WTC11 (cell line): ENCODE results near the gene RBMS2. TPM values are rescaled to one million over a fixed set of nuclear protein-coding genes. Genes with fewer than 3 reads are reported as not detected.

Experiments
- ATAC-seq: fragments of 200-7000 bp; cut with Tn5 transposase; 2 replicates; pipeline ENCODE4 v1.10.0; 2021; ENCODE audit warnings: mild to moderate bottlenecking, moderate library complexity
- CTCF ChIA-PET: fragments of 300-600 bp; sonication (Branson Sonifier 250); formaldehyde crosslinking; loops from one replicate; lab custom pipeline; 2021; ENCODE audit warnings: antibody characterized with exemption; lab: Charles Lee
- POLR2A ChIA-PET: fragments of 350-600 bp; sonication (Branson Sonifier 250); formaldehyde crosslinking; loops from one replicate; lab custom pipeline; 2021; ENCODE audit warnings: antibody characterized with exemption; lab: Charles Lee
- DNase-seq: peaks from one replicate; pipeline ENCODE4 v3.0.0; 2021; ENCODE audit warnings: low spot score
- H3K27ac Mint-ChIP-seq: 2 replicates; pipeline ENCODE4 v1.8.0; 2021; ENCODE audit warnings: mixed read lengths
- H3K27me3 Mint-ChIP-seq: 2 replicates; pipeline ENCODE4 v1.8.0; 2021; ENCODE audit warnings: low read depth, mild to moderate bottlenecking, moderate library complexity, mixed read lengths
- H3K36me3 Mint-ChIP-seq: 2 replicates; pipeline ENCODE4 v1.8.0; 2021; ENCODE audit warnings: mixed read lengths
- H3K4me1 Mint-ChIP-seq: 2 replicates; pipeline ENCODE4 v1.8.0; 2022; ENCODE audit warnings: mixed read lengths
- H3K4me3 Mint-ChIP-seq: 2 replicates; pipeline ENCODE4 v1.8.0; 2021; ENCODE audit warnings: mild to moderate bottlenecking, moderate library complexity, mixed read lengths
- H3K9me3 Mint-ChIP-seq: 2 replicates; pipeline ENCODE4 v1.8.0; 2021; ENCODE audit warnings: mixed read lengths
- AFF4 ChIP-seq: sonication (generic); formaldehyde crosslinking; IDR thresholded peaks from 2 replicates; pipeline ENCODE4 v1.8.1; 2023; ENCODE audit warnings: mild to moderate bottlenecking, missing genetic modification reagents, borderline replicate concordance
- AR ChIP-seq: fragments of 250-450 bp; sonication (Bioruptor Pico); IDR thresholded peaks from 2 replicates; pipeline ENCODE4 v1.9.0; 2021; ENCODE audit warnings: mild to moderate bottlenecking
- ARID4B ChIP-seq: sonication (generic); formaldehyde crosslinking; IDR thresholded peaks from 2 replicates; pipeline ENCODE4 v1.8.0; 2023; ENCODE audit warnings: missing genetic modification reagents, mild to moderate bottlenecking, borderline replicate concordance
- ATF2 ChIP-seq: sonication (generic); formaldehyde crosslinking; IDR thresholded peaks from 2 replicates; pipeline ENCODE4 v1.8.1; 2022; ENCODE audit warnings: low read depth, missing genetic modification reagents, borderline replicate concordance
- CBFB ChIP-seq: sonication (generic); formaldehyde crosslinking; IDR thresholded peaks from 2 replicates; pipeline ENCODE4 v1.8.1; 2022; ENCODE audit warnings: mild to moderate bottlenecking, low read depth, missing genetic modification reagents
- EMX1 ChIP-seq: fragments of 250-450 bp; sonication (Bioruptor Pico); IDR thresholded peaks from 2 replicates; pipeline ENCODE4 v1.8.0; 2021; ENCODE audit warnings: mild to moderate bottlenecking
- ESRRA ChIP-seq: sonication (generic); formaldehyde crosslinking; IDR thresholded peaks from 2 replicates; pipeline ENCODE4 v1.8.1; 2022; ENCODE audit warnings: mild to moderate bottlenecking, missing genetic modification reagents, borderline replicate concordance
- GABPB1 ChIP-seq: sonication (generic); formaldehyde crosslinking; IDR thresholded peaks from 2 replicates; pipeline ENCODE4 v1.8.1; 2023; ENCODE audit warnings: mild to moderate bottlenecking, missing genetic modification reagents
- KAT7 ChIP-seq: sonication (generic); formaldehyde crosslinking; IDR thresholded peaks from 2 replicates; pipeline ENCODE4 v1.8.1; 2023; ENCODE audit warnings: missing genetic modification reagents, mild to moderate bottlenecking, borderline replicate concordance
- MAX ChIP-seq: sonication (generic); formaldehyde crosslinking; IDR thresholded peaks from 2 replicates; pipeline ENCODE4 v1.8.0; 2022; ENCODE audit warnings: mild to moderate bottlenecking, missing genetic modification reagents
- MXD4 ChIP-seq: fragments of 250-450 bp; sonication (Bioruptor Pico); IDR thresholded peaks from 2 replicates; pipeline ENCODE4 v1.8.0; 2021; ENCODE audit warnings: mild to moderate bottlenecking, moderate library complexity, borderline replicate concordance
- NFE2L1 ChIP-seq: sonication (generic); formaldehyde crosslinking; IDR thresholded peaks from 2 replicates; pipeline ENCODE4 v1.8.1; 2023; ENCODE audit warnings: missing genetic modification reagents
- OVOL2 ChIP-seq: fragments of 250-450 bp; sonication (Bioruptor Pico); IDR thresholded peaks from 2 replicates; pipeline ENCODE4 v1.9.0; 2021; ENCODE audit warnings: mild to moderate bottlenecking, borderline replicate concordance
- PRRX2 ChIP-seq: fragments of 250-450 bp; sonication (Bioruptor Pico); IDR thresholded peaks from 2 replicates; pipeline ENCODE4 v1.8.0; 2021; ENCODE audit warnings: mild to moderate bottlenecking
- SOX15 ChIP-seq: fragments of 250-450 bp; sonication (Bioruptor Pico); IDR thresholded peaks from 2 replicates; pipeline ENCODE4 v1.9.0; 2021; ENCODE audit warnings: mild to moderate bottlenecking
- TEAD1 ChIP-seq: sonication (generic); formaldehyde crosslinking; IDR thresholded peaks from 2 replicates; pipeline ENCODE4 v1.8.0; 2022; ENCODE audit warnings: mild to moderate bottlenecking, missing genetic modification reagents
- TP53 ChIP-seq: sonication (generic); formaldehyde crosslinking; IDR thresholded peaks from 2 replicates; pipeline ENCODE4 v1.8.1; 2023; ENCODE audit warnings: mild to moderate bottlenecking, missing genetic modification reagents
- ZBTB21 ChIP-seq: sonication (generic); formaldehyde crosslinking; IDR thresholded peaks from 2 replicates; pipeline ENCODE4 v1.8.1; 2023; ENCODE audit warnings: mild to moderate bottlenecking, missing genetic modification reagents, borderline replicate concordance
- ZMAT4 ChIP-seq: fragments of 250-450 bp; sonication (Bioruptor Pico); IDR thresholded peaks from 2 replicates; pipeline ENCODE4 v1.9.0; 2021; ENCODE audit warnings: mild to moderate bottlenecking
- ZNF121 ChIP-seq: sonication (generic); formaldehyde crosslinking; IDR thresholded peaks from 2 replicates; pipeline ENCODE4 v1.8.0; 2023; ENCODE audit warnings: missing genetic modification reagents
- ZNF138 ChIP-seq: sonication (generic); formaldehyde crosslinking; conservative IDR thresholded peaks from 2 replicates; pipeline ENCODE4 v1.8.1; 2022; ENCODE audit warnings: mild to moderate bottlenecking, moderate library complexity, missing genetic modification reagents
- ZNF219 ChIP-seq: sonication (generic); formaldehyde crosslinking; IDR thresholded peaks from 2 replicates; pipeline ENCODE4 v1.8.0; 2023; ENCODE audit warnings: missing genetic modification reagents, mild to moderate bottlenecking, borderline replicate concordance
- ZNF416 ChIP-seq: fragments of 250-450 bp; sonication (Bioruptor Pico); IDR thresholded peaks from 2 replicates; pipeline ENCODE4 v1.9.0; 2021; ENCODE audit warnings: mild to moderate bottlenecking, inconsistent platforms
- total RNA-seq: library from RNA; stranded (reverse); gene quantifications from 3 replicates; pipeline ENCODE4 v1.2.3, GENCODE V29; 2021

RBMS2 gene
- total RNA-seq, 1 experiment from 2014 or later: 16.7 TPM

- Mint-ChIP-seq H3K27me3 (no peaks in the 10 kb centered on the region; the same call in 1 of the 2 replicates), H3K4me1 (peaks cover 5% of the 10 kb centered on the region), H3K27ac (no peak overlapping the region), H3K36me3 (peaks cover 82% of the 10 kb centered on the region), H3K9me3 (no peaks in the 10 kb centered on the region), H3K4me3 (no peak overlapping the region)
- TF ChIP-seq MAX: no peak
- no peak for TF ChIP-seq MXD4 (CRISPR knock-in tag)
- TF ChIP-seq GABPB1 (CRISPR knock-in tag): no peak
- no peak for TF ChIP-seq ZMAT4 (CRISPR knock-in tag)
- no peak for TF ChIP-seq AFF4 (CRISPR knock-in tag)
- no peak for TF ChIP-seq SOX15 (CRISPR knock-in tag)
- no peak for TF ChIP-seq ARID4B
- TF ChIP-seq ZBTB21: no peak
- TF ChIP-seq PRRX2: no peak
- TF ChIP-seq NFE2L1 (CRISPR knock-in tag): no peak
- no peak for TF ChIP-seq ZNF416 (CRISPR knock-in tag)
- TF ChIP-seq ZNF219 (CRISPR knock-in tag): no peak
- no peak for TF ChIP-seq ZNF138 (CRISPR knock-in tag)
- no peak for TF ChIP-seq KAT7 (CRISPR knock-in tag)
- no peak for TF ChIP-seq TEAD1
- no peak for TF ChIP-seq OVOL2 (CRISPR knock-in tag)
- DNase-seq (peak; percentile 53), ATAC-seq (peak; percentile 58)
- ChIA-PET POLR2A (interaction anchor here (1.0 kb wide), 1 partner anchor 28 kb away, joined by 3 read pairs; no protein-coding TSS in a partner anchor), CTCF (interaction anchor here (0.7 to 2.8 kb wide), 7 partner anchors 10 to 255 kb away, joined by 3 to 42 read pairs (median 4); partner anchors contain the start of gene NACA)
Measured at GRCh38 chr12:56601503-56601902, 79.9 kb downstream of the RBMS2 start.

GRCh38 chr12:56602239-56602638, 80.6 kb downstream of the RBMS2 start:
- Mint-ChIP-seq H3K27me3 (no peaks in the 10 kb centered on the region; the same call in 1 of the 2 replicates), H3K36me3 (peaks cover 81% of the 10 kb centered on the region), H3K4me1 (peaks cover under 1% of the 10 kb centered on the region), H3K4me3 (no peak overlapping the region), H3K27ac (no peak overlapping the region), H3K9me3 (no peaks in the 10 kb centered on the region)
- ChIA-PET CTCF (interaction anchor here (0.7 to 2.8 kb wide), 5 partner anchors 11 to 255 kb away, joined by 3 to 42 read pairs (median 4); partner anchors contain the start of gene NACA), POLR2A (interaction anchor here (1.0 kb wide), 2 partner anchors 27 to 33 kb away, joined by 3 read pairs; no protein-coding TSS in a partner anchor)
- ATAC-seq (no peak), DNase-seq (no peak)
- TF ChIP-seq ZNF121 (CRISPR knock-in tag): no peak
- TF ChIP-seq ATF2 (CRISPR knock-in tag): no peak
- TF ChIP-seq PRRX2: no peak
- TF ChIP-seq EMX1: no peak
- TF ChIP-seq TP53 (CRISPR knock-in tag): no peak
- TF ChIP-seq CBFB (CRISPR knock-in tag): no peak
- no peak for TF ChIP-seq ESRRA (CRISPR knock-in tag)
- TF ChIP-seq AR: no peak
